GM12878 (cell line): ENCODE measurements around the gene AOAH. TPM values are rescaled to one million over a fixed set of nuclear protein-coding genes. Genes with fewer than 3 reads are reported as not detected.

Experiments
- ATAC-seq: fragments of 200-7000 bp; cut with Tn5 transposase; 3 replicates; pipeline ENCODE4 v1.9.1; 2020; ENCODE audit warnings: mild to moderate bottlenecking, moderate library complexity
- BruUV-seq: library from RNA; stranded (reverse); fragments of 400-500 nt; replicated peaks from 2 replicates; lab custom pipeline; 2021; lab: Mats Ljungman, UMichigan
- CTCF ChIA-PET: fragments of 300-600 bp; sonication (Branson Sonifier 250); formaldehyde crosslinking; extraction: SDS; loops from one replicate; lab custom pipeline; 2021; ENCODE audit warnings: inconsistent platforms; lab: Yijun Ruan, JAX
- POLR2A ChIA-PET: fragments of 350-600 bp; formaldehyde crosslinking; extraction: SDS; loops from one replicate; lab custom pipeline; 2021; ENCODE audit warnings: inconsistent platforms; lab: Charles Lee
- RAD21 ChIA-PET: fragments of 300-600 bp; sonication (Branson Sonifier 250); formaldehyde crosslinking; loops from one replicate; lab custom pipeline; 2023; ENCODE audit warnings: antibody characterized with exemption; ENCODE audit not compliant: unreplicated experiment; lab: Charles Lee
- SMC1A ChIA-PET: fragments of 300-600 bp; sonication (Branson Sonifier 250); formaldehyde crosslinking; loops from one replicate; lab custom pipeline; 2023; ENCODE audit not compliant: unreplicated experiment, uncharacterized antibody; lab: Charles Lee
- DNase-seq: peaks from one replicate; pipeline ENCODE4 v3.0.0-alpha.2; 2011; ENCODE audit warnings: low read depth, low spot score
- FAIRE-seq: peaks from 3 replicates; lab custom pipeline; 2011; peaks lifted over from hg19 to GRCh38; lab: Jason Lieb, UNC
- H2AFZ ChIP-seq: 2 replicates; pipeline ENCODE4 v1.6.0; 2011; ENCODE audit warnings: low read depth, low read length, control low read depth; ENCODE audit not compliant: control insufficient read depth
- H3K27ac ChIP-seq: 2 replicates; pipeline ENCODE4 v1.5.1; 2011; ENCODE audit warnings: control low read depth; ENCODE audit not compliant: control insufficient read depth, insufficient read depth
- H3K27me3 ChIP-seq, 2 experiments: replicated peaks in 1 of 2; 2 replicates each; pipeline versions ENCODE4 v1.6.0 to v1.6.1; 2011; ENCODE audit warnings: low read length in 1 of 2; ENCODE audit not compliant: control insufficient read depth in 2 of 2, insufficient read depth in 2 of 2
- H3K36me3 ChIP-seq, 2 experiments: 2 replicates each; pipeline ENCODE4 v1.5.1; 2011; ENCODE audit warnings: low read length in 1 of 2; ENCODE audit not compliant: control insufficient read depth in 2 of 2, insufficient read depth in 2 of 2
- H3K4me1 ChIP-seq: 2 replicates; pipeline ENCODE4 v1.6.1; 2011; ENCODE audit warnings: mild to moderate bottlenecking, low read length, moderate library complexity, mixed read lengths; ENCODE audit not compliant: control insufficient read depth, insufficient read depth
- H3K4me2 ChIP-seq: 2 replicates; pipeline ENCODE4 v1.6.0; 2011; ENCODE audit warnings: control low read depth; ENCODE audit not compliant: control insufficient read depth, insufficient read depth
- H3K4me3 ChIP-seq: fragments of 200-600 bp; sonication (generic); 2 replicates; pipeline ENCODE4 v1.5.1; 2016
- H3K79me2 ChIP-seq: 2 replicates; pipeline ENCODE4 v1.6.0; 2011; ENCODE audit warnings: low read length; ENCODE audit not compliant: control insufficient read depth, insufficient read depth
- H3K9ac ChIP-seq: 2 replicates; pipeline ENCODE4 v1.8.0; 2011; ENCODE audit warnings: low read length, control low read depth, mixed read lengths; ENCODE audit not compliant: control insufficient read depth, insufficient read depth
- H3K9me3 ChIP-seq: replicated peaks from 3 replicates; pipeline ENCODE4 v1.5.1; 2011; ENCODE audit warnings: mild to moderate bottlenecking, low read length; ENCODE audit not compliant: control insufficient read depth, insufficient read depth
- H4K20me1 ChIP-seq: 2 replicates; pipeline ENCODE4 v1.6.0; 2011; ENCODE audit not compliant: control insufficient read depth, insufficient read depth
- DPF2 ChIP-seq: fragments of 450-650 bp; IDR thresholded peaks from 2 replicates; pipeline ENCODE4 v1.6.1; 2017; ENCODE audit warnings: mild to moderate bottlenecking
- EED ChIP-seq: sonication (generic); IDR thresholded peaks from 2 replicates; pipeline ENCODE4 v1.6.1; 2016; ENCODE audit warnings: antibody characterized with exemption, low read depth
- IKZF1 ChIP-seq: fragments of 450-650 bp; conservative IDR thresholded peaks from 2 replicates; pipeline ENCODE4 v1.6.1; 2017; ENCODE audit warnings: antibody characterized with exemption, mild to moderate bottlenecking
- NFIC ChIP-seq: IDR thresholded peaks from 2 replicates; pipeline ENCODE4 v1.6.1; 2012; ENCODE audit warnings: low read depth, mild to moderate bottlenecking, inconsistent platforms, low read length, moderate library complexity
- NR2C1 ChIP-seq: fragments of 450-650 bp; IDR thresholded peaks from 2 replicates; pipeline ENCODE4 v1.6.1; 2017; ENCODE audit warnings: antibody characterized with exemption, mild to moderate bottlenecking, moderate library complexity
- POU2F2 ChIP-seq: IDR thresholded peaks from 3 replicates; pipeline ENCODE4 v1.6.1; 2011; ENCODE audit warnings: low read depth, mild to moderate bottlenecking, low read length, borderline replicate concordance
- SMAD1 ChIP-seq: fragments of 450-650 bp; IDR thresholded peaks from 2 replicates; pipeline ENCODE4 v1.6.1; 2018; ENCODE audit warnings: mild to moderate bottlenecking, low read depth; ENCODE audit not compliant: partially characterized antibody
- SUZ12 ChIP-seq: fragments of 200-600 bp; sonication (generic); IDR thresholded peaks from one replicate; pipeline ENCODE4 v1.6.1; 2018; ENCODE audit warnings: antibody characterized with exemption, mild to moderate bottlenecking; ENCODE audit not compliant: unreplicated experiment
- TBL1XR1 ChIP-seq: IDR thresholded peaks from 2 replicates; pipeline ENCODE4 v1.6.1; 2012; ENCODE audit warnings: low read depth, low read length, improper control_type of control experiment
- WGBS: methylation state at CpG from one replicate; pipeline ENCODE4 v1.1.6; 2016; ENCODE audit warnings: low lambda C conversion rate; ENCODE audit not compliant: insufficient replicate concordance, insufficient coverage; ENCODE audit errors: missing lambda C conversion rate; 5-methylcytosine and 5-hydroxymethylcytosine counted together
- in situ Hi-C: fragments of 300-500 bp; cut with MboI; formaldehyde crosslinking; loops from 9 replicates; pipeline ENCODE4 v1.14.3; 2018; ENCODE audit warnings: mixed read lengths
- intact Hi-C: fragments of 100-400 bp; cut with micrococcal nuclease; formaldehyde crosslinking; loops from one replicate; pipeline ENCODE4 v1.14.2; 2022; ENCODE audit not compliant: unreplicated experiment
- polyA plus RNA-seq, 11 experiments: library from polyadenylated mRNA; depleted of rRNA in 4 of 11; unstranded in 6 of 11; stranded (reverse) in 5 of 11; fragments of >200 nt; fragmentation: Nextera tagmentation in 4 of 11; fragmentation: Illumina TruSeq in 1 of 11; extraction: Ambion mirVana in 4 of 11; extraction: Trizol in 1 of 11; gene quantifications; 1 replicate in 1 of 11; 2 replicates in 10 of 11; pipeline versions ENCODE4 v1.2.1 to v1.2.3, GENCODE V29; 2011 to 2016; ENCODE audit warnings: inconsistent platforms in 2 of 11, missing spikeins in 2 of 11, low read depth in 1 of 11
- total RNA-seq, 4 experiments: library from RNA; depleted of rRNA in 3 of 4; stranded (reverse); fragments of >200 nt in 3 of 4; fragmentation: Illumina TruSeq in 1 of 4; extraction: Trizol in 1 of 4; gene quantifications; 2 replicates each; pipeline versions ENCODE4 v1.2.1 to v1.2.3, GENCODE V29; 2013 to 2021
- TF ChIP-seq, protein P1 (sequence below): IDR thresholded peaks from 2 replicates; pipeline ENCODE4 v1.6.1; 2012; ENCODE audit warnings: low read depth, low read length, improper control_type of control experiment
- TF ChIP-seq, protein P2 (sequence below): fragments of 450-650 bp; formaldehyde crosslinking; IDR thresholded peaks from 2 replicates; pipeline ENCODE4 v1.5.0; 2022; ENCODE audit warnings: mild to moderate bottlenecking, missing genetic modification characterization
- TF ChIP-seq, protein P3 (sequence below): fragments of 450-650 bp; IDR thresholded peaks from 2 replicates; pipeline ENCODE4 v1.6.1; 2016; ENCODE audit warnings: mild to moderate bottlenecking, moderate library complexity, borderline replicate concordance
- TF ChIP-seq, protein P4 (sequence below): fragments of 450-650 bp; IDR thresholded peaks from 2 replicates; pipeline ENCODE4 v1.6.1; 2017; ENCODE audit warnings: low read depth, mild to moderate bottlenecking, moderate library complexity

Gene AOAH
- total and polyA plus RNA-seq, 10 of the 15 experiments (the other 5 are each of a cell fraction or from before 2014, with no cell fraction given): 0.32 to 2.8 (median 1.4) TPM

- Histone ChIP-seq H3K27me3 (no peaks in the 10 kb centered on the region), H3K4me3 (no peak overlapping the region), H4K20me1 (no peaks in the 10 kb centered on the region), H3K79me2 (no peaks in the 10 kb centered on the region), H3K9me3 (no peaks in the 10 kb centered on the region), H3K27ac (no peak overlapping the region), H2AFZ (no peak overlapping the region), H3K9ac (no peak overlapping the region), H3K4me2 (no peak overlapping the region), H3K36me3 (no peaks in the 10 kb centered on the region), H3K4me1 (no peaks in the 10 kb centered on the region)
- ATAC-seq (no peak), FAIRE-seq (no peak), DNase-seq (no peak)
- ChIA-PET CTCF (interaction anchor here (1.2 kb wide), 1 partner anchor 43 kb away, joined by 3 read pairs; no protein-coding TSS in a partner anchor), SMC1A (no interaction called here), POLR2A (no interaction called here), RAD21 (no interaction called here)
- in situ Hi-C loops (no loop called here), intact Hi-C loops (no loop called here)
- BruUV-seq: no TSS peak
- 45% methylated on average over 4 of the region's 4 CpGs for WGBS
- TF ChIP-seq, protein P1, sequence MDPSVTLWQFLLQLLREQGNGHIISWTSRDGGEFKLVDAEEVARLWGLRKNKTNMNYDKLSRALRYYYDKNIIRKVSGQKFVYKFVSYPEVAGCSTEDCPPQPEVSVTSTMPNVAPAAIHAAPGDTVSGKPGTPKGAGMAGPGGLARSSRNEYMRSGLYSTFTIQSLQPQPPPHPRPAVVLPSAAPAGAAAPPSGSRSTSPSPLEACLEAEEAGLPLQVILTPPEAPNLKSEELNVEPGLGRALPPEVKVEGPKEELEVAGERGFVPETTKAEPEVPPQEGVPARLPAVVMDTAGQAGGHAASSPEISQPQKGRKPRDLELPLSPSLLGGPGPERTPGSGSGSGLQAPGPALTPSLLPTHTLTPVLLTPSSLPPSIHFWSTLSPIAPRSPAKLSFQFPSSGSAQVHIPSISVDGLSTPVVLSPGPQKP: no peak
- TF ChIP-seq NFIC: no peak
- TF ChIP-seq IKZF1: no peak
- no peak for TF ChIP-seq NR2C1
- no peak for TF ChIP-seq EED
- TF ChIP-seq, protein P2, sequence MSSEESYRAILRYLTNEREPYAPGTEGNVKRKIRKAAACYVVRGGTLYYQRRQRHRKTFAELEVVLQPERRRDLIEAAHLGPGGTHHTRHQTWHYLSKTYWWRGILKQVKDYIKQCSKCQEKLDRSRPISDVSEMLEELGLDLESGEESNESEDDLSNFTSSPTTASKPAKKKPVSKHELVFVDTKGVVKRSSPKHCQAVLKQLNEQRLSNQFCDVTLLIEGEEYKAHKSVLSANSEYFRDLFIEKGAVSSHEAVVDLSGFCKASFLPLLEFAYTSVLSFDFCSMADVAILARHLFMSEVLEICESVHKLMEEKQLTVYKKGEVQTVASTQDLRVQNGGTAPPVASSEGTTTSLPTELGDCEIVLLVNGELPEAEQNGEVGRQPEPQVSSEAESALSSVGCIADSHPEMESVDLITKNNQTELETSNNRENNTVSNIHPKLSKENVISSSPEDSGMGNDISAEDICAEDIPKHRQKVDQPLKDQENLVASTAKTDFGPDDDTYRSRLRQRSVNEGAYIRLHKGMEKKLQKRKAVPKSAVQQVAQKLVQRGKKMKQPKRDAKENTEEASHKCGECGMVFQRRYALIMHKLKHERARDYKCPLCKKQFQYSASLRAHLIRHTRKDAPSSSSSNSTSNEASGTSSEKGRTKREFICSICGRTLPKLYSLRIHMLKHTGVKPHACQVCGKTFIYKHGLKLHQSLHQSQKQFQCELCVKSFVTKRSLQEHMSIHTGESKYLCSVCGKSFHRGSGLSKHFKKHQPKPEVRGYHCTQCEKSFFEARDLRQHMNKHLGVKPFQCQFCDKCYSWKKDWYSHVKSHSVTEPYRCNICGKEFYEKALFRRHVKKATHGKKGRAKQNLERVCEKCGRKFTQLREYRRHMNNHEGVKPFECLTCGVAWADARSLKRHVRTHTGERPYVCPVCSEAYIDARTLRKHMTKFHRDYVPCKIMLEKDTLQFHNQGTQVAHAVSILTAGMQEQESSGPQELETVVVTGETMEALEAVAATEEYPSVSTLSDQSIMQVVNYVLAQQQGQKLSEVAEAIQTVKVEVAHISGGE: no peak
- TF ChIP-seq, protein P3, sequence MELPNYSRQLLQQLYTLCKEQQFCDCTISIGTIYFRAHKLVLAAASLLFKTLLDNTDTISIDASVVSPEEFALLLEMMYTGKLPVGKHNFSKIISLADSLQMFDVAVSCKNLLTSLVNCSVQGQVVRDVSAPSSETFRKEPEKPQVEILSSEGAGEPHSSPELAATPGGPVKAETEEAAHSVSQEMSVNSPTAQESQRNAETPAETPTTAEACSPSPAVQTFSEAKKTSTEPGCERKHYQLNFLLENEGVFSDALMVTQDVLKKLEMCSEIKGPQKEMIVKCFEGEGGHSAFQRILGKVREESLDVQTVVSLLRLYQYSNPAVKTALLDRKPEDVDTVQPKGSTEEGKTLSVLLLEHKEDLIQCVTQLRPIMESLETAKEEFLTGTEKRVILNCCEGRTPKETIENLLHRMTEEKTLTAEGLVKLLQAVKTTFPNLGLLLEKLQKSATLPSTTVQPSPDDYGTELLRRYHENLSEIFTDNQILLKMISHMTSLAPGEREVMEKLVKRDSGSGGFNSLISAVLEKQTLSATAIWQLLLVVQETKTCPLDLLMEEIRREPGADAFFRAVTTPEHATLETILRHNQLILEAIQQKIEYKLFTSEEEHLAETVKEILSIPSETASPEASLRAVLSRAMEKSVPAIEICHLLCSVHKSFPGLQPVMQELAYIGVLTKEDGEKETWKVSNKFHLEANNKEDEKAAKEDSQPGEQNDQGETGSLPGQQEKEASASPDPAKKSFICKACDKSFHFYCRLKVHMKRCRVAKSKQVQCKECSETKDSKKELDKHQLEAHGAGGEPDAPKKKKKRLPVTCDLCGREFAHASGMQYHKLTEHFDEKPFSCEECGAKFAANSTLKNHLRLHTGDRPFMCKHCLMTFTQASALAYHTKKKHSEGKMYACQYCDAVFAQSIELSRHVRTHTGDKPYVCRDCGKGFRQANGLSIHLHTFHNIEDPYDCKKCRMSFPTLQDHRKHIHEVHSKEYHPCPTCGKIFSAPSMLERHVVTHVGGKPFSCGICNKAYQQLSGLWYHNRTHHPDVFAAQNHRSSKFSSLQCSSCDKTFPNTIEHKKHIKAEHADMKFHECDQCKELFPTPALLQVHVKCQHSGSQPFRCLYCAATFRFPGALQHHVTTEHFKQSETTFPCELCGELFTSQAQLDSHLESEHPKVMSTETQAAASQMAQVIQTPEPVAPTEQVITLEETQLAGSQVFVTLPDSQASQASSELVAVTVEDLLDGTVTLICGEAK: no peak
- no peak for TF ChIP-seq SMAD1
- TF ChIP-seq, protein P4, sequence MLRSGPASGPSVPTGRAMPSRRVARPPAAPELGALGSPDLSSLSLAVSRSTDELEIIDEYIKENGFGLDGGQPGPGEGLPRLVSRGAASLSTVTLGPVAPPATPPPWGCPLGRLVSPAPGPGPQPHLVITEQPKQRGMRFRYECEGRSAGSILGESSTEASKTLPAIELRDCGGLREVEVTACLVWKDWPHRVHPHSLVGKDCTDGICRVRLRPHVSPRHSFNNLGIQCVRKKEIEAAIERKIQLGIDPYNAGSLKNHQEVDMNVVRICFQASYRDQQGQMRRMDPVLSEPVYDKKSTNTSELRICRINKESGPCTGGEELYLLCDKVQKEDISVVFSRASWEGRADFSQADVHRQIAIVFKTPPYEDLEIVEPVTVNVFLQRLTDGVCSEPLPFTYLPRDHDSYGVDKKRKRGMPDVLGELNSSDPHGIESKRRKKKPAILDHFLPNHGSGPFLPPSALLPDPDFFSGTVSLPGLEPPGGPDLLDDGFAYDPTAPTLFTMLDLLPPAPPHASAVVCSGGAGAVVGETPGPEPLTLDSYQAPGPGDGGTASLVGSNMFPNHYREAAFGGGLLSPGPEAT: no peak
- no peak for TF ChIP-seq POU2F2
- no peak for TF ChIP-seq DPF2
- TF ChIP-seq TBL1XR1: no peak
- TF ChIP-seq SUZ12: no peak
Measured at GRCh38 chr7:36663481-36663880, 60.8 kb downstream of the AOAH start.
